ENCODE data around the gene MNT.

The MNT gene

DNA sequence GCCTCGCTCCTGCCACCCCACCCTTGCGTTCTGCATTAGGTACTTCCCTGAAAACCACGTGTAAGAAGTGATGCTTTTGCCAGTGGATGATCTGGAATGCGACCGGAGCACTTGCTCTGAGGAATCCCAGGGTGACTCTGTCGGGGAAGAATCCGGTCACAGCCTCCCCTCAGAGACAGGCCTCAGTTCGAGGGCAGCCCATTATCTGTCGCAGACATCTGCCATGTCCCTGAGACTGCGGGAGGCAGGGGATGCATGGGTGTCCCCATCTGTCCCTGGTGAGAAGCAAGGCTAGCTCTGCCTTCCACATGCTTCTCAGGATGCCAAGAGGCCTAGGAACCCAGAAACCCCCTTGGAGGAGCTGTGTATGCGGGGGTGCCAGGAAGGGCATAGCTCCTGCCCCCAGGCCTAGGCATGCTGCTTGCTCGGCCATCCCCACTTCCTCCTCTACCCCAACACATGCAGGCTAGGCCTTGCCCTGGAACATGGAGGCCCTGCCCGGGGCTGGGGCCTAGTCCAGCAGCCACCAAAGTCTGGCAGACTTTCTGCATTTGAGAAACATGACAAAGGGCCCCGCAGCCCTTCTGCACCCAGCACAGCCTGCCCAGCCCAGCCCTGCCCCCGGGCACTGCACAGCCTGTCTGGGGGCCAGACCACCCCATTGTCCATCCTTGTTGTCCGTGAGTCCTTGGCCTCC is 20.5 kb downstream of the MNT start:
- no peak for DNase-seq

DNA sequence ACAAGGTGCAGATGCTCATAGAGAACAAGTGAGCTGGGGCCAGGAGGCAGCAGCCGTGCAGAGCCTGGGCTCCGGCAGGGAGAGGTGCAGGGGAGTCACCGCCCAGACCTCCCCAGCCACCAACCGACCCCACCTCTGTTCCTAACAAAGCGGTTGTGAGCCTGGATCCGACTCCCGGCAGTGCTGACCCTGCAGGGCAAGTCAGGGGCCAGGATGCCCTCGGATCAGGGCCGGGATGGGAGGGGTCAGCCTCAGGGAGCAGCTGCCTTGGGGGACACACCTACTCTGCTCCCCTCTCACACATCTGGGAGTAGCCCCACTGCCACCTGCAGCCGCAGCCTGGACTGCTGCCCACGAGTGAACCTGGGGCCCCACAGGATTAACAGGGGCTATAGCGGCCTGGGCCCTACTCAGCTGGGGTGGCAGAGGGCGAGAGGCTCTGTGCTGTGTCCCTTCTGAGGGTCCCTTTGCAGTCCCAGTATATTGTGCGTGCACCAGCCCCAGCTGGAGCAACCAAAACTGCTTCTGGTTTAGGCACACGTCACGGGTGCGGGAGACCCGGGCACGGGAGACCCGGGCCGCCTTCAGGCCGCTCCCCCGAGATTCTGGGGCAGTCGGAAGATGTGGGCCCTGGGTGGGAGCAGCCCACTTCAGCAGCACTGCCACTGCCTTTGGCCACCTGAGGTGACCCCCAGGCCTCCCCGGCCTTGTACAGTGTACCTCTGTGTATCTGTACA is 21.2 kb downstream of the MNT start:
- no peak for DNase-seq

DNA sequence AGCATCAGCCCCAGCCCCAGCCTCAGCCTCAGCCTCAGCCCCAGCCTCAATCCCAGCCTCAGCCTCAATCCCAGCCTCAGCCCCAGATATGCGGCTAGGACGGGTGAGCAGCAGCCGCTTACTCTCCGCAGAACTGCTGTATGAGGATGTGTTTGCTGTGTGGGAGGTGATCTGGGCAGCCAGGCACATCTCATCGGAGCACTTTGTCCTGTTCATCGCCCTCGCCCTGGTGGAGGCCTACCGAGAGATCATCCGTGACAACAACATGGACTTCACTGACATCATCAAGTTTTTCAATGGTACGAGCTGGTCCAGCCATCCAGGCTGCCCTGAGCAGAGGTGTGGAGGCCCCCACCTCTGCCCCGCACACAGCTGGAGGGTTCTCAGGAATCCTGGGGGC is 22.0 kb downstream of the MNT start:
- DNase-seq: no peak

DNA sequence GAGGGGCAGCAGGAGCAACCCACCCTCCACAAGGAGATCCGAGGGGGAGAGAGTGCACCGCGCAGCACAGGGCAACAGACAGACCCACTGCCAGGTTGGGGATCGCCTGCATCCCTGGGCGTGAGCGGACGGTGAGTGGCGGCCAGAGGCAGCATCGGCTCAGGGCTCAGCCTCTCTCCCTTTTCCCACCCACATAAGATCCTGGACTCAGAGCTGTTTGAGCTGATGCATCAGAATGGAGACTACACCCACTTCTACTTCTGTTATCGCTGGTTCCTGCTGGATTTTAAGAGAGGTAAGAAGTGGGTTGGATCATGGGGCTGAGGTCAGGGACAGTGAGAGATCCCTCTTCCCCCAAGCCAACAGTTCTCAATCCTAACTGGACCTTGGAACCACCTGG is 23.2 kb downstream of the MNT start:
- no peak for DNase-seq

DNA sequence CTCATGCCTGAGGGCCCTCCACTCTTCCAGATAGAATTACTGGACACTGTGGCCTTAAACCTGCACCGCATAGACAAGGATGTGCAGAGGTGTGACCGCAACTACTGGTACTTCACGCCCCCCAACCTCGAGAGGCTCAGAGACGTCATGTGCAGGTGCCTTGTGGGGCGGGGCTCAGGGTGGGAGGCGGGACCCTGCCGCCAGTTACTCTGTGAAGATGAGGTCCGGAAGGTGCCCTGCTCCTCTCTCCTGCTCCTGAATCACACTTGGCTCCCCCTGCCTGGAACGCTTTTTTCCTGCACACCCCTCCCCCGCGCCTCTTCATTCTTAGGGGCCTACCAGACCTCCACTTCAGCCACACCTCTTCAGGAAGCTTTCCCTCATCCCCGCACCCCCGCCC is 24.8 kb downstream of the MNT start:
- no peak for DNase-seq

DNA sequence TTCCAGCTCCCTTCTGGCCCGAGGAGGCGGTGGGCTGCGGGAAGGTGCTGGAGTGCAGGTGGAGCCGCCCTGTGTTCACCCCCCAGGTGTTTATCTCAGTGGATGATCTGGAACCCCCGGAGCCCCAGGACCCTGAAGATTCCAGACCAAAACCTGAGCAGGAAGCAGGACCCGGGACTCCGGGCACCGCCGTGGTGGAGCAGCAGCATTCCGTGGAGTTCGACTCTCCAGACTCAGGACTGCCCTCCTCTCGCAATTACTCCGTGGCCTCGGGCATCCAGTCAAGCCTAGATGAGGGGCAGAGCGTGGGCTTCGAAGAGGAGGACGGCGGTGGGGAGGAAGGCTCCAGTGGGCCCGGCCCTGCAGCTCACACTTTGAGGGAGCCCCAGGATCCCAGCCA is 25.5 kb downstream of the MNT start:
- no peak for DNase-seq

DNA sequence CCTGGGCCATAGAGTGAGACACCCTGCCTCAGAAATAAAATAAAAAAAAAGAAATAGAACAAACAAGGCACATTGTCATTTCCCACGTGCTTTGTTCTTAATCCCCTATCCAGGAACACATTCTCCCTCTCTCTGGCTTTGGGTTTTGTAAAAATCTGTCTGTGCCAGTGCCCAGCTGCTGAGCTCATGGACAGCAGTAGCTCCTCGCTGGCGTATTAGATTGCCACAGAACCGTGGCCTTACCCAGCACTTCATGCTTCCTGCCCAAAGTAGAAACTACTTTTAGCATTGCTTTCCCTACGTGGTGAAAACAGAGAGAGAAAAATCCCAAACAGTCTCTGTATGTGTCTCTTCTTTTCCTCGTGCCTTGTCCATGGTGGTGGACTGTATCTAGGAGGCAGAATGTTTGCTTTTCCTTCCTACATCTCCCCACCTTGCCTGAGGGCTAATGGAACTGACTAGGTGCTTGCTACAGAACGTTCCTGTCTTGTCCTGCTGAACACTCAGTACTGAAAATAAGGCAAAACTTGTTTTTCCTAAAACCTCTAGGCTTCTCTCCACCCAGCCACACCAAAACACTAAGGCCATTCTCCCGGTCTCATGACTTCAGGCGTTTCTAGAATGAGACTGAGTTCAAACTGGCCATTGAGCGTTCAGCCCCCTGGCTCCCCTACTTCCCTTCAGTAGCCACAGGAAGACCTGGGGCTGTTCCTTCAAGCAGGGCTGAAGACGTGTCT is 26.1 kb downstream of the MNT start:
- DNase-seq: no peak

DNA sequence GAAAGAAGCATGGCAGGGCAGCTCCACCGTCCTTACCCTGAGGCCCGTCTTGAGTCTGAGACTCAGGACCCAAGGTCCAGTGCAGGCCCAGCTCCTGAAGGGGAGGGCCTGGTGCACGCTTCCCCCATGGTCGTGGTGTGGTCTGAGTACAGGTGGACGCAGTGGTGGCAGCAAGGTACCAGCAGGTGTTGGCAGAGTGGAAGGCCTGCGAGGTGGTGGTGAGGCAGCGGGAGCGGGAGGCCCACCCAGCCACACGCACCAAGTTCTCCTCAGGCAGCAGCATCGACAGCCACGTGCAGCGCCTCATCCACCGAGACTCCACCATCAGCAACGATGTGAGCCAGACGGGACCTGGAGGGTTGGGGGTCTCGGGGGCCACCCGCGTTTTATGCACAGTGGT is 27.7 kb downstream of the MNT start:
- DNase-seq: no peak

DNA sequence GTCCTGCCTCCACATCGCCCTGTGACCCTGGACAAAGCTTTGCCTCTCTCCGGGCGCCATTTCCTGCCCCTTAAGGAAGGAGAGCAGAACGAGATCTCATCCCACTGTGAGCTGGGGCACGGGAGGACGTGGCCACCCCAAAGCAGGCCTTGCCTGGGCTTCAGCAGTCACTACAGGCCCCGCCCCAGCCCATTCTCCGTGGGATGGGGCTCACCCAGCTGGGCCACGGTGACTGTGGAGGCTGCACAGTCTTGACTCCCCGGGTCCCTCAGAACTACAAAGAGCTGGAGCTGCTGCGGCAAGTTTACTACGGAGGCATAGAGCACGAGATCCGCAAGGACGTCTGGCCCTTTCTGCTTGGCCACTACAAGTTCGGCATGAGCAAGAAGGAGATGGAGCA is 28.2 kb downstream of the MNT start:
- no peak for DNase-seq

DNA sequence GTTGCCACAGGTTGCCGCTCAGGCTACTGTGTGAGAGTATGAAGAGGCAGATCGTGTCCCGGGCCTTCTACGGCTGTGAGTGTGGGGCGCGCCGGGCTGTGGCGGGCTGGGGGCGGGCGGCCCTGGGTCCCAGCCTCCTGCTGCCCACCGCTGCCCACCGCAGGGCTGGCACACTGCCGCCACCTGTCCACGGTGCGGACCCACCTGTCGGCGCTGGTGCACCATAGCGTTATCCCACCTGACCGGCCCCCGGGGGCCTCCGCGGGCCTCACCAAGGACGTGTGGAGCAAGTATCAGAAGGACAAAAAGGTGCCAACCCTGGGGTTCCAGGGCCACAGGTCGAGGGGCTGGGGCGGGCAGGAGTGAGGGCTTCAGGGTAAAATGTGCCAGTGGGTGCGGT is 28.7 kb downstream of the MNT start:
- no peak for DNase-seq

DNA sequence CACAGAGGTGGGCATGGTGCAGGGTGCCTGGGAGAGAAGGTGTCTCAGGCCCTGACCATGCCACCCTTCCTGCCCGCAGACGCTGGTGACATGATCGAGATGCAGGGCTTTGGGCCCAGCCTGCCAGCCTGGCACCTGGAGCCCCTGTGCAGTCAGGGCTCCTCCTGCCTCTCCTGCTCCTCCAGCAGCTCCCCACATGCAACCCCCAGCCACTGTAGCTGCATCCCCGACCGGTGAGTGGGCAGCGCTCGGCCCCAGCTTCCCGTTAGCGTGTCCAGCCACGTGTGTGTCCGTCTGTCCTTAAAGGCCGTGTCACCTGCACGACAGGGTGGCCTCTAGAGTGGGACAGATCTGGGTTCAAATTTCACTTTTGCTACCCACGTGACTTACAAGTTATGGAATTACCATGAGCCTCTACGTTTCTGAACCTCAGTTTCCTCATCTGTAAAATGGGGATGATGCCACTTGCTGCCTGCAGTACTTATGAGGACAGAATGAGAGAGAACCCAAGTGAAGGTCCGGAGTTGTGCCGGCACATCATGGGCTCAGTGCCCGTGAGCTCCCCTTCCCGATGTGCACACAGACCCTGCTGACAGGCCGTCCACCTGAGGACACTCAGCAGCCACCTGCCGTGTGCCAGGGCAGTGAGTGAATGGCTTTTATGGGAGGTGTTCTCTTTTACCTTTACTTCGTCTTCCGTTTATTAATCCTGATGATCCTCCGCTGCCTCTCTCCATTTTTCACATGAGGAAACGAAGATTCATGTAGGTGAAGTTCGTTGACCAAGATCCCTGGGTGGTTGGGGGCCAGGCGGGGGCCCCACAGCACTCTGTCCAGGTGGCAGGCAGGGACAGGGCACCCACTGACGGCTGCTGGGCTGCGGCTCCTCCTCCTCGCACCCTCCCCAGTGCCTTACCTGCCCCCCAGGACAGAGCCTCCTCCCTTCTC is 29.4 kb downstream of the MNT start:
- DNase-seq: no peak

DNA sequence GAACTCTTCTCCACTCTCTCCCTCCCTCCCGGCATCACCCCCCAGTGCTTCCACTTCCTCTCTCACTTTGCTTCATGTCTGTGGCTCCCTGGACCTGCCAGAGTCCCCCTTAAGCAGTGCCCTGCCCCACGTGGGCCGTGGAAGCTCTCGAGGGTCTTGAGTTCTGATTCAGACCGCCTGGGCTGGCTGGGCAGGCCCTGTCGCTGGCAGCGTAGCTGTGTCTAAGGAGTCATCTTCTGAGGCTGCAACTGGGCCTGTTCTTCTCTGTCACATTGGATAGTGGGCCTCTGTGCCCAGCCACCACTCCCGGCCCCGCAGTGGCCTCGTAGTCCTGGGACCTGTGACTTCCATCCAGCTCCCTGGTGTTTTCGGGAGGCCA is 30.7 kb downstream of the MNT start:
- no peak for DNase-seq

DNA sequence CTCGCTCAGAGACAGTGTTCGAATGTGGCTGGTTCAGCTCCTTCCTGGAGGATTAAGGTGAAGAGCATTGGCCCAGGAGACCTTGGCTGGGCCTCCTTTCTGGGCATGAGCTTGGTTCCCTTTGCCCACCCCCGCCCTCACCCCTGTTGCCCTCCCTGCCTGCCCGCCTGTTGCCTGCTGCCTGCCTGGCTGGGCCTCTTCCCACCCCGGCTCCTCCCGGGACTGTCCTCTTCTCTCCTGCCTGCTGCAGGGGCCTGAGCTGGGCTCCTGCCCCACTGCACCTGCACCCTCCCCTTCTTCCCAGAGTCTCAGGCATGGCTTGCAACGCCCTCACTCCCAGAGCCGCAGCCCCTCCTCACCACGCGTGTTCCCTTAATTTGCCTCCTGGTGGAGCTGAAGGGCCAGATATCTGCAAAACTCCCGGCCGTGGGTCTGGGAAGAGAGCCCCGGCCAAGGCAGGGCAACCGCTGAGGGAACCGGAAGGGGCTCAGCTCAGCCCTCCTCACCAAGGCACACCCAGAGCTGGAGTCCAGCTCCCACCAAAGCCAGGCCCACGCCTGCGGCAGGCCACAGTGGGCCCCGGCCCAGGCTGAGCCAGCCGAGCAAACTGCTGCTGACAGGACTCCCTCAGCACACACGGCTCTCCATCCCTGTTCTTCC is 31.2 kb downstream of the MNT start:
- DNase-seq: no peak

DNA sequence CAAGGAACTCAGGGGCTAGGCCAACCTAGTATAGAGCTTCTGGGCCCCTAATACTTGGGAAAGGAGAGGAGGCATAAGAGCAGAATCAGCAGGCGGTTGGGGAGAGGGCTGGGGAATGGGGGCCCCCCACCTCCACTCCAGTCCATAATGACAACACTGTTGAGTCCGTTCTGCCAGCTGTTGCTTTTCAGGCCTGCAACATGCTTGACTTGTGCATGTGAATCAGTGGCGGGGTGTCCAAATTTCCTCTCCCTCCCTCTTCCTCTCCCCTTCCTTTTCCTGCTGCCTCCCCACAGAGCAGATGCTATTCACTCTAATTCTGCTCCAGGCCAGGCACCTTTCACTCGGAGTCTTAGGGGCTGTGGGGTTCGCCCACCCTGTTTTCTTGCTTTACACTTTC is 31.8 kb downstream of the MNT start:
- no peak for DNase-seq

DNA sequence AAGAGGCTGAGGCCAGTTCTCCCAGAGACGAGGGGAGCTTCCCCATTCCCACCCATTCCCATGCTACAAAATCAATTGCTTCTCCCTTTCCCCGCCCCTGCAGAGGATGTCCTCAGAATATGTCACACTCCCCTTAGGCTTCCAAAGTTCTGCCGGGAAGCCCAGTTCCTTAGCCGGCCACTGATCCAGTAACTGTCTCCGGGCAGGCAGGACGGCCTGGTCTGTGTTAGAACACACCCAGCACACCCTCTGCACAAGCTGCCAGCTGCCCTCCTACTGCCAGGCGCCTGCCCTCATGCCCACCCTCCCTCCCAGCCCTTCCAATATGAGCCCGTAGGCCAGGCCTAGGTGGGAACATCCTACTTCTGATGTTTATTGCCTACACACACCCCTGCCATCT is 32.5 kb downstream of the MNT start:
- DNase-seq: no peak

DNA sequence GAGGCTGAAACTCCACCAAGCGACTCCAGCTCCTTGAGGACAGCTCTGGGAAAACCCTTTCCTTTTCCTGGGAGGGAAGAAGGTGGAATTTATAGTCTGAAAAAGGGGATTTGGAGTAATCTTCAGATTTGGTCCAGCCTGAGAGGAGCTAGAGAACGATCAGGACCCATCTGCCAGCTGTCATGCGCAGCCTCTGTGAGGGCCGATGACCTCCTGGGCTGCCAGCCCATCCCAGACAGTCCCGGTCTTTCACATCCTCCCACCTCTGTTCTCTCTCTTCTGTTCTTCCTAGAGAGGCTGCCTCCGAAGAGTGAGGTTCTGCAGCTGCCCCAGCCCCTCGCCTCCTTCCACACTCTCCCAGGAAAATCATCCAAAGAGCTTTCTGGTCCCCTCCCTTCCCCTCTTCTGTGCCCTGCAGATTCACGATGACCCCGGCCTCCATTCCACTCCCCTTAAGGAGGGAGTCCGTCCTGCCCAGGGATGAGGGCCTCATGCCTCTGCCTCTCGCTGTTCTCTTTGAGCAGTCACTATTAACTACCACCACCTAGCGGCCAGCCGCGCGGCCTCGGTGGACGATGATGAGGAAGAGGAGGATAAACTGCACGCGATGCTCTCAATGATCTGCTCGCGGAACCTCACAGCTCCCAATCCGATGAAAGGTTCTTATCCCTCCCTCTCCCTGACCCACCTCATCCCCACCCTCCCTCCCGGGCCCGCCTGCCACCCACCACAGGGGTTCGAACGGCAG is 33.9 kb downstream of the MNT start:
- DNase-seq: peak in 1 of 2 donors; percentile 34

DNA sequence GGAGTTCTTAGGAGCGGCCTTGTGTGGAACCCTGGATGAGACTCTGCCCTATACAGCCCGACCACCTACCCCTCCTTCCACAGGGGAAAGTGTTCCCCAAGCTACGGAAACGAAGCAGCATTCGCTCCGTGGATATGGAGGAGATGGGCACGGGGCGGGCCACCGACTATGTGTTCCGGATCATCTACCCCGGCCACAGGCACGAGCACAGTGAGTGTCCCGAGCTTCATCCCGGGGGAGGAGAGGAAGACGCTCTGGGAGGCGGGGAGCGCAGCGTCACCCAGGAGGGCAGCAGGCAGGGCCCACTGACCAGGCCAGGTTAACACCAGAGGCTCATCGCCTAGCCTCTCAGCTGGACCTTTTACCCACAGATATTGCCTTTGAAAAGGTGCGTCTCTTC is 35.7 kb downstream of the MNT start:
- no peak for DNase-seq

DNA sequence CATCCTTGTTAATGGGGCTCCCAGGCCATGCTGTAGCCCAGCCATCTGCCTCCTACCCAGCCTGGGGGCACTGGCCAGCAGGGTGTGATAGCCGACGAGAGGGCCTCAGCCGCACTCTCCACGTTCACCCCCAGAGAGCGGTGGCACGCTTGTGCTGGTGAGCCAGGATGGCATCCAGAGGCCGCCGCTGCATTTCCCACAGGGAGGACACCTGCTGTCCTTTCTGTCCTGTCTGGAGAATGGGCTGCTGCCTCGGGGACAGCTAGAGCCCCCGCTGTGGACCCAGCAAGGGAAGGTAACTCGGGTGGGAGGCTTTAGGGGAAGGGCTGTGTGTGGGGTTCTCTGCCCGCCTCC is 36.1 kb downstream of the MNT start:
- DNase-seq: no peak

DNA sequence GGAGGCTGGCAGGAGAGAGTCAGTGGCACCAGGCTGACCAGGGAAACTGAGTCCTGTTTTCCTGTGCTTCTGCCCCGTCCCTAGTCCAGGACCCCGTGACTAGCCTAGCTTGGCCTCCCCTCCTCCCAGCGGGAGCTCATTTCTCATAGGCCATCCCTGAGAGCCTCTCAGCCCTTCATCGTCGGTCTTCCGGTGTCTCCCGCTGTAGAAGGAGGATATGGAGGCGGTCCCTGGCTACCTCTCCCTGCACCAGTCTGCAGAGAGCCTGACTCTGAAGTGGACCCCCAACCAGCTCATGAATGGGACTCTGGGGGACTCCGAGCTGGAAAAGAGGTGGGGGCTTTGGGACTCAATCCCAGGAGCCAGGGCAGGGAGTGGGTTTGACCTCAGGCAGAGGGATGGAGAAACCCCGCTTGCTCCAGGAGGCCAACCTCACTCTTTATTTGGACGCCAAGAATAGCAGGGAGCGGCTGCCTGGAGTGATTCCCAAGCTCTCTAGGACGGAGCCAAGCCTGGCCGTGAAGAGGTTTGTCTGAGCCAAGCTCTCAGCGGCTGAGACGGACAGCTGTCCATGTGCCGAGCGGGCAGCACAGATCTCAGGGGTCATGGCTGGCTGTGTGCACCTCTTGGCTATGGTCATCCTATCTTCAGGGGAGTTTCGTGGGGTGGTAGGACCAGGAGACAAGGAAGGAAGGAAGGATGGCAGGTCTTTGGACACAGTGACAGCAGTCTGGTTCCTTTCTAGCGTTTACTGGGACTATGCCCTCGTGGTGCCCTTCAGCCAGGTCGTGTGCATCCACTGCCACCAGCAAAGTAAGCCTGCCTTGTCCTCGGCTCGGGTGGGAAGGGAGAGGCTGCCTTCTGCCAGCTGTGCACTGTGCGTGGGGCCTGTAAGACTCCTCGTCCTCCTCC is 36.8 kb downstream of the MNT start:
- DNase-seq: no peak

DNA sequence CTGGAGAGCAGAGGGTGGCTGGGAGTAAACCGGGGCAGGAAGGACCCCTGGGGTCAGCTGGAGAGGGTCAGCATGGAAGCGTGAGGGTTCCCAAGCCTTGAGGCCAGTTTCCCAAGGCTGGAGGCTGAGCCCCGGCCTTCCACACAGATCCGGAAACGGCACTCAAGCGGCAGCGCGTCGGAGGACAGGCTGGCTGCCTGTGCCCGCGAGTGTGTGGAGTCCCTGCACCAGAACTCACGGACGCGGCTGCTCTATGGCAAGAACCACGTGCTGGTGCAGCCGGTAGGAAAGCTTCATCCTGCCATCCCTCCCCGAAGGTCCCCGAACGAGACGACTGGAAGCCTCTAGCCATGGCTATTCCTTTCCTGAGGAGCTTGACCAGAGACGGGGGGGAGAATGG is 37.5 kb downstream of the MNT start:
- DNase-seq: no peak

DNA sequence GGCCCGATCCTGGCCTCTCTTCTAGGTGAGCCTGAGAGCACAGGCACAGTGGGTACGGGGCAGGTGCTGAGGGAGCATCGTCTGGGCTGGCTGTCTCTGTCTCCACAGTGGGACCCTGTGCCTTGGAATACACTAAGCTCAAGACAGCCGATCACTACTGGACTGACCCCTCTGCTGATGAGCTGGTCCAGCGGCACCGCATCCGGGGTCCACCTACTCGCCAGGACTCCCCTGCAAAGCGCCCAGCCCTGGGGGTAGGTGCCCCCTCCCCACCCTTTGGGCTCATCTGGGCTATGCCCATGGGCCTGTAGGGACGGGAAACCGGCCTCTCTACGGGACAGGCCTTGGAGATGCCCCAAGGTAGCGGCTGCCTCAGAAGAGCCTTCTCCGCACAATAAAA is 38.0 kb downstream of the MNT start:
- DNase-seq: no peak
